ENCODE results near the gene APOA4.

The APOA4 gene

GRCh38 chr11:116832350-116833290 is 9.5 kb upstream of the APOA4 start:
- TF ChIP-seq CTCF (IDR thresholded peaks at IDR 0.05; ENCODE audit: insufficient read depth, low read depth, low read length, missing control alignments): peak; percentile 9
- H3K4me3 ChIP-seq (ENCODE audit: low read depth, low read length): no peak overlapping the region
- DNase-seq (ENCODE audit: low read depth): peak; percentile 26

GRCh38 chr11:116831790-116832349 is 8.8 kb upstream of the APOA4 start:
- no peak overlapping the region for H3K4me3 ChIP-seq (ENCODE audit: low read depth, low read length)
- no peak for TF ChIP-seq CTCF (IDR thresholded peaks at IDR 0.05; ENCODE audit: insufficient read depth, low read depth, low read length, missing control alignments)
- DNase-seq (ENCODE audit: low read depth): no peak

- TF ChIP-seq CTCF (IDR thresholded peaks at IDR 0.05; ENCODE audit: insufficient read depth, low read depth, low read length, missing control alignments): no peak
- no peak overlapping the region for H3K4me3 ChIP-seq (ENCODE audit: low read depth, low read length)
- no peak for DNase-seq (ENCODE audit: low read depth)
Observed at GRCh38 chr11:116830184-116830912, 7.2 kb upstream of the APOA4 start.

- DNase-seq (ENCODE audit: low read depth): no peak
- TF ChIP-seq CTCF (IDR thresholded peaks at IDR 0.05; ENCODE audit: insufficient read depth, low read depth, low read length, missing control alignments): no peak
- no peak within 1 kb of the TSS for H3K4me3 ChIP-seq (ENCODE audit: low read depth, low read length)
Observed at GRCh38 chr11:116829525-116830183, 6.5 kb upstream of the APOA4 start, which contains the start of gene APOC3. TSS of gene APOC3 (plus strand) at chr11:116829907. CDS start at chr11:116830583, 676 bp downstream.

- no peak for TF ChIP-seq CTCF (IDR thresholded peaks at IDR 0.05; ENCODE audit: insufficient read depth, low read depth, low read length, missing control alignments)
- H3K4me3 ChIP-seq (ENCODE audit: low read depth, low read length): no peak overlapping the region
- DNase-seq (ENCODE audit: low read depth): no peak
Observed at GRCh38 chr11:116828632-116829524, 5.8 kb upstream of the APOA4 start.

- no peak for DNase-seq (ENCODE audit: low read depth)
- no peak overlapping the region for H3K4me3 ChIP-seq (ENCODE audit: low read depth, low read length)
- TF ChIP-seq CTCF (IDR thresholded peaks at IDR 0.05; ENCODE audit: insufficient read depth, low read depth, low read length, missing control alignments): no peak
Observed at GRCh38 chr11:116827461-116827860, 4.4 kb upstream of the APOA4 start.

Data from GM12865 (cell line).